ENCODE results near the gene GPR173.
A peak's percentile ranks its signal among the peaks of the same experiment; 100 is the strongest.

The GPR173 gene

GRCh38 chrX:53022381-53022780 lies 26.2 kb upstream of the GPR173 start:
- no peak overlapping the region for H3K27ac ChIP-seq (ENCODE audit: low read length)
- no peak overlapping the region for H3K4me3 ChIP-seq (ENCODE audit: low read length in 2 of 2)
- peaks cover 0 to 10% of the 10 kb centered on the region in 2 donors for H3K27me3 ChIP-seq (ENCODE audit: control insufficient read depth in 1 of 2, insufficient read depth in 2 of 2, low read length in 2 of 2)
- no peaks in the 10 kb centered on the region for H3K9me3 ChIP-seq (ENCODE audit: control insufficient read depth in 2 of 2, low read length in 2 of 2)
- no peaks in the 10 kb centered on the region for H3K36me3 ChIP-seq (ENCODE audit: control insufficient read depth in 2 of 2, insufficient read depth in 2 of 2, low read length in 2 of 2)
- no peaks in the 10 kb centered on the region for H3K4me1 ChIP-seq (ENCODE audit: control insufficient read depth, insufficient read depth, low read length)
- no peak overlapping the region for H3K9ac ChIP-seq (ENCODE audit: low read length in 2 of 2)

DNA sequence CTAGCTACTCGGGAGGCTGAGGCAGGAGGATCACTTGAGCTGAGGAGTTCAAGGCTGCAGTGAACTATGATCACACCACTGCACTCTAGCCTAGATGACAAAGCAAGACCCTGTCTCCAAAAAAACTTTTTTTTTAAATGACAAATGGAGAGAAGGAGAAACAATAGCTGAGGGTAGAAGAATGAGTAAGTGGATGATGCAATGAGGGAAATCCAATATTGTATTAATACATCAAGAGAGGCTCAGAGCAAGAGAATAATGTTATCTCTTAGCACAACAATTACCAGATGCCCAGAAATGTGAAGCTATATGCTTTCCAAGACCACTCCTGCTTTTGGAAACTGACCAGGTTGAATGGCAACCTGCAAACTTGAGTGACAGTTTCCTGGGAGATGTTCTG lies 19.9 kb upstream of the GPR173 start:
- Histone ChIP-seq H3K36me3 (ENCODE audit: control insufficient read depth in 2 of 2, insufficient read depth in 2 of 2, low read length in 2 of 2) (no peaks in the 10 kb centered on the region), H3K4me1 (ENCODE audit: control insufficient read depth, insufficient read depth, low read length) (no peaks in the 10 kb centered on the region), H3K27me3 (ENCODE audit: control insufficient read depth in 1 of 2, insufficient read depth in 2 of 2, low read length in 2 of 2) (peaks cover 0 to 18% of the 10 kb centered on the region in 2 donors), H3K9ac (ENCODE audit: low read length in 2 of 2) (no peak overlapping the region), H3K9me3 (ENCODE audit: control insufficient read depth in 2 of 2, low read length in 2 of 2) (peaks cover 0 to 2% of the 10 kb centered on the region in 2 donors), H3K27ac (ENCODE audit: low read length) (no peak overlapping the region), H3K4me3 (ENCODE audit: low read length in 2 of 2) (no peak overlapping the region)

DNA sequence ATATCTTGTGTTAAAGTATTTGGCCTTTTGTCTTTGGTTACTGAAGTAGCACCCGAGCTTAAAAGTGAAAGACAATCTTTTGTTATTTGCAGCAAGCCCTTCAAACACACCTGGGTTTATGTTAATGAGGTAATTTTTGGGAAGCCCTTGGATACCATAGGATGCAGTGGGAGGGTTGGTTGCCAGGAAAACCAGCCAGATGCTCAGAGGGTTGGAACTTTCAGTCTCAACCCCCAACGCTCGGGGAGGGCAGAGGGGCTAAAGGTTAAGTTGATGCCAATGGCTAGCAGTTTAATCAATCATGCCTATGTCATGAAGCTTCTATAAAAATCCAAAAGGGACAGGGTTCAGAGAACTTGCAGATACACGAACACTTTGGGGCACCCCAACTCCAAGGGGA lies 17.2 kb upstream of the GPR173 start:
- no peak overlapping the region for H3K9ac ChIP-seq (ENCODE audit: low read length in 2 of 2)
- no peaks in the 10 kb centered on the region for H3K4me1 ChIP-seq (ENCODE audit: control insufficient read depth, insufficient read depth, low read length)
- no peaks in the 10 kb centered on the region for H3K36me3 ChIP-seq (ENCODE audit: control insufficient read depth in 2 of 2, insufficient read depth in 2 of 2, low read length in 2 of 2)
- H3K4me3 ChIP-seq (ENCODE audit: low read length in 2 of 2): no peak overlapping the region
- peaks cover 0 to 2% of the 10 kb centered on the region in 2 donors for H3K9me3 ChIP-seq (ENCODE audit: control insufficient read depth in 2 of 2, low read length in 2 of 2)
- H3K27me3 ChIP-seq (ENCODE audit: control insufficient read depth in 1 of 2, insufficient read depth in 2 of 2, low read length in 2 of 2): peaks cover 0 to 18% of the 10 kb centered on the region in 2 donors
- H3K27ac ChIP-seq (ENCODE audit: low read length): no peak overlapping the region

DNA sequence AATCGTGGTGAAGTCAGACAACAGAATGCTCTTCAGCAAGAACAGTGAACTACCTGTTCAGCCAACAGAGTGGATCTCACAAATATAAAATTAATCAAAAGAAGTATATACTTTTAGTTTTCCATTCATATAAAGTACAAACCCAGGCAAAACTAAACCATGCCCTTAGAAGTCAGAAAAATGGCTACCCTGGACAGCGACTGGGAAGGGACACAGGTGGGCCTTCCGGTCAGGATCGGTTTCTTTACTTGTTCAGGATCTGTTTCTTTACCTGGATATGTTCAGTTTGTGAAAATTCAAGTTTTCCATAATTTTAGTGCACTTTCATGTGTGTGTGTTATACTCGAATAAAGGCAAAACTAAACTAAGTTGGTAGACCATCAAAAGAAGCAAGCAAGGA lies 12.4 kb upstream of the GPR173 start:
- Histone ChIP-seq H3K36me3 (ENCODE audit: control insufficient read depth in 2 of 2, insufficient read depth in 2 of 2, low read length in 2 of 2) (no peaks in the 10 kb centered on the region), H3K9me3 (ENCODE audit: control insufficient read depth in 2 of 2, low read length in 2 of 2) (peaks cover 0 to 5% of the 10 kb centered on the region in 2 donors), H3K9ac (ENCODE audit: low read length in 2 of 2) (no peak overlapping the region), H3K27ac (ENCODE audit: low read length) (no peak overlapping the region), H3K4me3 (ENCODE audit: low read length in 2 of 2) (no peak overlapping the region), H3K27me3 (ENCODE audit: control insufficient read depth in 1 of 2, insufficient read depth in 2 of 2, low read length in 2 of 2) (peaks cover 0 to 12% of the 10 kb centered on the region in 2 donors), H3K4me1 (ENCODE audit: control insufficient read depth, insufficient read depth, low read length) (no peaks in the 10 kb centered on the region)

DNA sequence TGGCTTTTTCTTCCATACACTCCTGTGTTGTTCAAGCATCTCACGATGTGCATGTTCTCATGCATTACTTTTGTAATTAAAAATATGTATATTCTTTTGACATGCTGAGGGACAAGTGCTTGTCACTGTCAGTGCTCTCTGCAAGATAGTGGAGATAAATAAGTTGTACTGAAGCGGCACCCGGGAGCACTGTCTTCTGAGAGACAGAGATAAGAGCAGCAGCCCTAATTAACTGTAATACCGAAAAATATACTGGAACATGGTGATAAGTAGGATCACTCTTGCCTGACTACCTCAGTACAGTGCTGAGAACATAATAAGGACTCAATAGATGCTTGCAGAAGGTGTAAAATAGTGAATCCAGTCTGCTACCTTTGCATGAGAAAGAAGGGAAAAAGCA lies 9.4 kb upstream of the GPR173 start:
- Histone ChIP-seq H3K27ac (ENCODE audit: low read length) (no peak overlapping the region), H3K9ac (ENCODE audit: low read length in 2 of 2) (no peak overlapping the region), H3K4me3 (ENCODE audit: low read length in 2 of 2) (no peak overlapping the region), H3K4me1 (ENCODE audit: control insufficient read depth, insufficient read depth, low read length) (no peaks in the 10 kb centered on the region), H3K9me3 (ENCODE audit: control insufficient read depth in 2 of 2, low read length in 2 of 2) (peaks cover 0 to 3% of the 10 kb centered on the region in 2 donors), H3K27me3 (ENCODE audit: control insufficient read depth in 1 of 2, insufficient read depth in 2 of 2, low read length in 2 of 2) (peaks cover 0 to 9% of the 10 kb centered on the region in 2 donors), H3K36me3 (ENCODE audit: control insufficient read depth in 2 of 2, insufficient read depth in 2 of 2, low read length in 2 of 2) (no peaks in the 10 kb centered on the region)

DNA sequence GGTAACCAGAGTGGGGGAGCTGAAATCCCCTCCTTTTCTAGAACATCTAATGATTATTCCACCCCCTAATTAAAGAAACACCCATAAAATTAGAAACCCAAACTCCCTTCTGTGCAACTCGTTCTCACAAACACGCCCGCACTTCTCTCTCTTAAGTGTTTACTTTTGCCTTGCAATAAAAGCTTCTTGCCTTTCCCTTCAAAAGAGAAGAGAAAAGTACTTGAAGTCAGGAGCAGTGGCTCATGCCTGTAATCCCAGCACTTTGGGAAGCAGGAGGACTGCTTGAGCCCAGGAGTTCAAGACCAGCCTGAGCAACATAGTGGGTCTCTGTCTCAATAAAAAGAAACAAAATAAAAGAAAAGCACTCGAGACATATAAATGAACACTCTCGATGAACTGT lies 3.6 kb upstream of the GPR173 start:
- no peak overlapping the region for H3K9ac ChIP-seq (ENCODE audit: low read length in 2 of 2)
- peaks cover 7% of the 10 kb centered on the region for H3K4me1 ChIP-seq (ENCODE audit: control insufficient read depth, insufficient read depth, low read length)
- H3K9me3 ChIP-seq (ENCODE audit: control insufficient read depth in 2 of 2, low read length in 2 of 2): no peaks in the 10 kb centered on the region
- peaks cover 0 to 11% of the 10 kb centered on the region in 2 donors for H3K27me3 ChIP-seq (ENCODE audit: control insufficient read depth in 1 of 2, insufficient read depth in 2 of 2, low read length in 2 of 2)
- no peaks in the 10 kb centered on the region for H3K36me3 ChIP-seq (ENCODE audit: control insufficient read depth in 2 of 2, insufficient read depth in 2 of 2, low read length in 2 of 2)
- no peak overlapping the region for H3K4me3 ChIP-seq (ENCODE audit: low read length in 2 of 2)
- H3K27ac ChIP-seq (ENCODE audit: low read length): no peak overlapping the region

- Histone ChIP-seq H3K9me3 (ENCODE audit: control insufficient read depth in 2 of 2, low read length in 2 of 2) (no peaks in the 10 kb centered on the region), H3K27me3 (ENCODE audit: control insufficient read depth in 1 of 2, insufficient read depth in 2 of 2, low read length in 2 of 2) (peaks cover 0 to 19% of the 10 kb centered on the region in 2 donors), H3K9ac (ENCODE audit: low read length in 2 of 2) (no peak overlapping the region), H3K4me1 (ENCODE audit: control insufficient read depth, insufficient read depth, low read length) (peaks cover 10% of the 10 kb centered on the region), H3K27ac (ENCODE audit: low read length) (no peak overlapping the region), H3K4me3 (ENCODE audit: low read length in 2 of 2) (no peak overlapping the region), H3K36me3 (ENCODE audit: control insufficient read depth in 2 of 2, insufficient read depth in 2 of 2, low read length in 2 of 2) (no peaks in the 10 kb centered on the region)
These were observed 1.4 kb upstream of the GPR173 start for GRCh38 chrX:53047228-53047627.

GRCh38 chrX:53049127-53049517 lies 533 bp downstream of the GPR173 start:
- no peaks in the 10 kb centered on the region for H3K9me3 ChIP-seq (ENCODE audit: control insufficient read depth in 2 of 2, low read length in 2 of 2)
- H3K27me3 ChIP-seq (ENCODE audit: control insufficient read depth in 1 of 2, insufficient read depth in 2 of 2, low read length in 2 of 2): peaks cover 0 to 17% of the 10 kb centered on the region in 2 donors
- H3K4me3 ChIP-seq (ENCODE audit: low read length in 2 of 2): peak overlapping the region; percentile 49 to 72
- H3K4me1 ChIP-seq (ENCODE audit: control insufficient read depth, insufficient read depth, low read length): peaks cover 10% of the 10 kb centered on the region
- no peak overlapping the region for H3K27ac ChIP-seq (ENCODE audit: low read length)
- peak overlapping the region in 1 of 2 donors; percentile 21 for H3K9ac ChIP-seq (ENCODE audit: low read length in 2 of 2)
- no peaks in the 10 kb centered on the region for H3K36me3 ChIP-seq (ENCODE audit: control insufficient read depth in 2 of 2, insufficient read depth in 2 of 2, low read length in 2 of 2)

- Histone ChIP-seq H3K27me3 (ENCODE audit: control insufficient read depth in 1 of 2, insufficient read depth in 2 of 2, low read length in 2 of 2) (peaks cover 0 to 25% of the 10 kb centered on the region in 2 donors), H3K9me3 (ENCODE audit: control insufficient read depth in 2 of 2, low read length in 2 of 2) (no peaks in the 10 kb centered on the region), H3K4me1 (ENCODE audit: control insufficient read depth, insufficient read depth, low read length) (peaks cover 10% of the 10 kb centered on the region), H3K4me3 (ENCODE audit: low read length in 2 of 2) (no peak overlapping the region), H3K9ac (ENCODE audit: low read length in 2 of 2) (no peak overlapping the region), H3K27ac (ENCODE audit: low read length) (no peak overlapping the region), H3K36me3 (ENCODE audit: control insufficient read depth in 2 of 2, insufficient read depth in 2 of 2, low read length in 2 of 2) (no peaks in the 10 kb centered on the region)
These were observed 2.3 kb downstream of the GPR173 start for GRCh38 chrX:53050841-53051240.

DNA sequence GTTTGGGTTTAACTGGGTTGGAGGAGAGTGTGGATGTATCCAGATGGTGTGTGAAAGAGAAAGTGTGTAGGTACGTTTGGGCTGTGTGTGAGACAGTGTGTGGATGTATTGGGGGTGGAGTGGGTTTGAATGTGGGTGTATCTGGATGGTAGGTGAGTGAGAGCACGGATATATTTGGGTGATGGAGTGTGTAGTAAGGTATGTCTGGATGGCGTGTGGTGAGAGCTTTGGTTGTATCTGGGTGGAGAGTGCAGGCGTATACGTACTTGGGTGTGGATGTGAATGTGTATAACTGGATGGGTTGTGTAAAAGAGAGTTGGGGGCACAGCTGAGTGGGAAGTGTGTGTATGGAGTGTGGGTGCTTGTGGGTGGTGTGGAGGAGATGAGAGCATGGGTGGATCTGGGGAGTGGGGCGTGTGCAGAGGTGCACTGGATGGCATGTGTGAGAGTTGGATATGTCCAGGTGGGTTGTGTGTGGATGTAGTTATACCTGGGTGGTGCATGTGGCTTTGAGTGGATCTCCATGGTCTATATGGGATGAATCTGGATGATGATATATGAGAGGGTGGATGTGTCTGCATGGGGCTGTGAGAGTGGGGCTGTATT lies 6.8 kb downstream of the GPR173 start:
- no peak overlapping the region for H3K27ac ChIP-seq (ENCODE audit: low read length)
- peaks cover 0 to 22% of the 10 kb centered on the region in 2 donors for H3K27me3 ChIP-seq (ENCODE audit: control insufficient read depth in 1 of 2, insufficient read depth in 2 of 2, low read length in 2 of 2)
- no peak overlapping the region for H3K9ac ChIP-seq (ENCODE audit: low read length in 2 of 2)
- H3K36me3 ChIP-seq (ENCODE audit: control insufficient read depth in 2 of 2, insufficient read depth in 2 of 2, low read length in 2 of 2): peaks cover 0 to 2% of the 10 kb centered on the region in 2 donors
- no peak overlapping the region for H3K4me3 ChIP-seq (ENCODE audit: low read length in 2 of 2)
- no peaks in the 10 kb centered on the region for H3K9me3 ChIP-seq (ENCODE audit: control insufficient read depth in 2 of 2, low read length in 2 of 2)
- H3K4me1 ChIP-seq (ENCODE audit: control insufficient read depth, insufficient read depth, low read length): no peaks in the 10 kb centered on the region

- Histone ChIP-seq H3K4me1 (ENCODE audit: control insufficient read depth, insufficient read depth, low read length) (no peaks in the 10 kb centered on the region), H3K4me3 (ENCODE audit: low read length in 2 of 2) (no peak overlapping the region), H3K9ac (ENCODE audit: low read length in 2 of 2) (no peak overlapping the region), H3K9me3 (ENCODE audit: control insufficient read depth in 2 of 2, low read length in 2 of 2) (no peaks in the 10 kb centered on the region), H3K27ac (ENCODE audit: low read length) (no peak overlapping the region), H3K36me3 (ENCODE audit: control insufficient read depth in 2 of 2, insufficient read depth in 2 of 2, low read length in 2 of 2) (peaks cover 0 to 2% of the 10 kb centered on the region in 2 donors), H3K27me3 (ENCODE audit: control insufficient read depth in 1 of 2, insufficient read depth in 2 of 2, low read length in 2 of 2) (peaks cover 0 to 18% of the 10 kb centered on the region in 2 donors)
These were observed 7.7 kb downstream of the GPR173 start for GRCh38 chrX:53056292-53056691.

Measured in stomach smooth muscle (tissue), 2 donors.